ENCODE results near the gene AIF1L.

GRCh38 chr9:131097126-131097947 lies 1.0 kb downstream of the AIF1L start:
- no peak for TF ChIP-seq EZH2phosphoT487 (IDR thresholded peaks at IDR 0.05; ENCODE audit: borderline replicate concordance, low read length)
- TF ChIP-seq CTCF (conservative IDR thresholded peaks at IDR 0.05; ENCODE audit: low read depth, low read length): no peak

Measured in PC-3 (cell line).